Heart left ventricle (tissue), 16 donors: Measurements from ENCODE around the gene LRRC18. TPM values are rescaled to one million over a fixed set of nuclear protein-coding genes. Genes with fewer than 3 reads are reported as not detected.

Source experiments
- ATAC-seq, 4 donors: fragments of 200-7000 bp; cut with Tn5 transposase; one replicate each; pipeline ENCODE4 v1.9.1; 2020 to 2022; ENCODE audit warnings: moderate library complexity in 4 of 4, mild to moderate bottlenecking in 3 of 4, moderate number of reproducible peaks in 1 of 4
- DNase-seq, 5 donors: peaks; one replicate each; pipeline ENCODE4 v3.0.0-alpha.2; 2020
- H3K27ac ChIP-seq, 12 donors: fragments of 200-600 bp; sonication (generic) in 4 of 12; one replicate each; pipeline versions ENCODE4 v1.5.0 to v1.8.0; 2016 to 2022; ENCODE audit warnings: mild to moderate bottlenecking in 2 of 12
- H3K27me3 ChIP-seq, 9 donors: fragments of 200-600 bp; sonication (generic) in 2 of 9; one replicate each; pipeline versions ENCODE4 v1.5.1 to v1.8.0; 2016 to 2022; ENCODE audit warnings: mild to moderate bottlenecking in 3 of 9
- H3K36me3 ChIP-seq, 9 donors: fragments of 200-600 bp; sonication (generic) in 2 of 9; one replicate each; pipeline versions ENCODE4 v1.5.0 to v1.8.0; 2018 to 2022; ENCODE audit warnings: mild to moderate bottlenecking in 2 of 9
- H3K4me1 ChIP-seq, 12 donors: fragments of 200-600 bp; sonication (generic) in 4 of 12; one replicate each; pipeline versions ENCODE4 v1.5.0 to v1.8.0; 2016 to 2022; ENCODE audit warnings: mild to moderate bottlenecking in 3 of 12
- H3K4me3 ChIP-seq, 12 donors: fragments of 200-600 bp; sonication (generic) in 4 of 12; one replicate each; pipeline versions ENCODE4 v1.5.0 to v1.8.0; 2017 to 2022; ENCODE audit warnings: mild to moderate bottlenecking in 9 of 12, moderate library complexity in 4 of 12
- H3K9me3 ChIP-seq, 12 donors: fragments of 200-600 bp; sonication (generic) in 4 of 12; one replicate each; pipeline versions ENCODE4 v1.5.0 to v1.8.0; 2016 to 2022; ENCODE audit warnings: mild to moderate bottlenecking in 1 of 12
- POLR2A ChIP-seq, 2 donors: fragments of 450-650 bp; IDR thresholded peaks; one replicate each; pipeline ENCODE4 v1.6.1; 2017; ENCODE audit warnings: antibody characterized with exemption in 2 of 2, mild to moderate bottlenecking in 2 of 2, moderate library complexity in 2 of 2
- WGBS, 4 donors: extraction: QIAGEN DNeasy Blood & Tissue Kit in 2 of 4; methylation state at CpG; one replicate each; pipeline versions ENCODE4 v1.1.5 to v1.1.7; 2013 to 2018; 5-methylcytosine and 5-hydroxymethylcytosine counted together
- intact Hi-C, 10 donors: fragments of 100-400 bp; cut with DNase I; formaldehyde crosslinking; loops; one replicate each; pipeline versions ENCODE4 v1.11.1 to v1.14.2; 2022
- polyA plus RNA-seq, 2 donors: library from polyadenylated mRNA; stranded (reverse); fragments of 200-250 nt; gene quantifications; one replicate each; pipeline ENCODE4 v1.2.3, GENCODE V29; 2013
- total RNA-seq, 9 donors: library from RNA; depleted of rRNA in 2 of 9; stranded (reverse); fragments of >200 nt in 2 of 9; fragmentation: NEBNext Ultra II Directional in 3 of 9; extraction: Animal tissue kit (Norgen Biotek cat#: 25700) in 3 of 9; gene quantifications; one replicate each; pipeline versions ENCODE4 v1.1.0 to v1.2.4, GENCODE V29; 2016 to 2023
- TF ChIP-seq, protein P1 (sequence below), 12 donors: fragments of 200-600 bp; sonication (generic) in 4 of 12; IDR thresholded peaks; one replicate each; pipeline versions ENCODE4 v1.5.0 to v1.8.0; 2018 to 2022; ENCODE audit warnings: antibody characterized with exemption in 12 of 12, mild to moderate bottlenecking in 5 of 12
- donor health status: ischemic (EF 13 %, LVEDD 7.1; RV severe dilation, severe dysfunction).
- donor health status: healthy with polysubstance abuse.
- donor health status: DM: no; HTN: yes; CAD: no.
- donor health status: DM: no; HTN: no; CAD: no.
- donor health status: ischemic (EF 25% LVEDD 6.9; RV normal size, moderate dysfunction).
- donor health status: ischemic (EF 25% LVEDD 5.7; RV mildly dilated, moderate dysfunction).
- donor health status: healthy.
- donor health status: DM: yes; HTN: yes; CAD: no.
- donor health status: ischemic (EF 35%, LVEDD 5.7; RV mildly dilated, moderate dysfunction).
- donor health status: nonischemic (EF 11% LVEDD 7.7; RV severe dilation, severe dysfunction).
- donor health status: DM: yes; HTN: yes; CAD: no.
- donor health status: PGD.
- donor health status: ischemic (EF 29% LVEDD 5.4; RV normal size, mild dysfunction).
- donor health status: nonischemic (EF 23%, LVEDD 6.1; RV moderate dilation, normal function).

The LRRC18 gene
- total and polyA plus RNA-seq, 11 donors: not detected

DNA sequence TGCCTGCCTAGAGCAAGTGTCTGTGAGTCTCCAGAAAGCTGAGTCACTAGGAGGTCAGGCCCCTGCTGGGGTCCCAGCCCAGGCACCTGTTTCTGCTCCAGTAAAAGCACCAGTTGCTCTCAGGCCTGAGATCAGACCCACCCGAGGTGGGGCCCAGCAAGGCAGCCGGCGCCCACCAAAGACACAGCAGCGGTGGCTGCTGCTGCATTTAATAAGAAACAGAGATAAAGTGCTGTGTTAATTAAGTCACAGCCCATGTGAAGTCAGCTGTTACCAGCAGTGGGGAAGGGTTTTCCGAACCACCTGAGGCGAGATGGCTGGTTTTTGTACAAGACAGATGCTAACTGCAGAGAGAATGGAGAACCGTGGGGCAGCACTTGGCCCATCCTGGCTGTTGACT, 12.1 kb upstream of the LRRC18 start:
- 88 to 90% (median 89%) methylated on average over 7 of the region's 7 CpGs for WGBS, 4 donors

GRCh38 chr10:48948470-48949037, 8.9 kb upstream of the LRRC18 start:
- Histone ChIP-seq H3K9me3 (no peaks in the 10 kb centered on the region), H3K4me3 (no peak overlapping the region), H3K4me1 (peaks cover 0 to 23% (median 0%) of the 10 kb centered on the region in 12 donors), H3K27me3 (no peaks in the 10 kb centered on the region), H3K27ac (no peak overlapping the region), H3K36me3 (peaks cover 0 to 16% (median 0%) of the 10 kb centered on the region in 9 donors)
- no peak for ATAC-seq
- 84 to 93% (median 92%) methylated on average over 2 of the region's 2 CpGs for WGBS, 4 donors
- intact Hi-C loops: no loop called here
- no peak for TF ChIP-seq POLR2A (IDR thresholded peaks at IDR 0.05)
- TF ChIP-seq, protein P1, sequence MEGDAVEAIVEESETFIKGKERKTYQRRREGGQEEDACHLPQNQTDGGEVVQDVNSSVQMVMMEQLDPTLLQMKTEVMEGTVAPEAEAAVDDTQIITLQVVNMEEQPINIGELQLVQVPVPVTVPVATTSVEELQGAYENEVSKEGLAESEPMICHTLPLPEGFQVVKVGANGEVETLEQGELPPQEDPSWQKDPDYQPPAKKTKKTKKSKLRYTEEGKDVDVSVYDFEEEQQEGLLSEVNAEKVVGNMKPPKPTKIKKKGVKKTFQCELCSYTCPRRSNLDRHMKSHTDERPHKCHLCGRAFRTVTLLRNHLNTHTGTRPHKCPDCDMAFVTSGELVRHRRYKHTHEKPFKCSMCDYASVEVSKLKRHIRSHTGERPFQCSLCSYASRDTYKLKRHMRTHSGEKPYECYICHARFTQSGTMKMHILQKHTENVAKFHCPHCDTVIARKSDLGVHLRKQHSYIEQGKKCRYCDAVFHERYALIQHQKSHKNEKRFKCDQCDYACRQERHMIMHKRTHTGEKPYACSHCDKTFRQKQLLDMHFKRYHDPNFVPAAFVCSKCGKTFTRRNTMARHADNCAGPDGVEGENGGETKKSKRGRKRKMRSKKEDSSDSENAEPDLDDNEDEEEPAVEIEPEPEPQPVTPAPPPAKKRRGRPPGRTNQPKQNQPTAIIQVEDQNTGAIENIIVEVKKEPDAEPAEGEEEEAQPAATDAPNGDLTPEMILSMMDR (IDR thresholded peaks at IDR 0.05): no peak
- no peak for DNase-seq

More for the DNA sequence above, 12.1 kb upstream of the LRRC18 start:
- Histone ChIP-seq H3K36me3 (peaks cover 0 to 18% (median 0%) of the 10 kb centered on the region in 9 donors), H3K27ac (no peak overlapping the region), H3K4me1 (peaks cover 0 to 15% (median 0%) of the 10 kb centered on the region in 12 donors), H3K9me3 (no peaks in the 10 kb centered on the region), H3K4me3 (no peak overlapping the region), H3K27me3 (no peaks in the 10 kb centered on the region)
- intact Hi-C loops: no loop called here
- TF ChIP-seq POLR2A (IDR thresholded peaks at IDR 0.05): no peak
- TF ChIP-seq, protein P1 (IDR thresholded peaks at IDR 0.05): no peak
- DNase-seq (no peak), ATAC-seq (no peak)

- DNase-seq (no peak), ATAC-seq (peak in 2 of 4 donors; percentile 53 to 78)
- Histone ChIP-seq H3K4me1 (peaks cover 0 to 23% (median 0%) of the 10 kb centered on the region in 12 donors), H3K9me3 (no peaks in the 10 kb centered on the region), H3K27me3 (no peaks in the 10 kb centered on the region), H3K27ac (peak overlapping the region in 2 of 12 donors; percentile 27 to 34), H3K36me3 (peaks cover 0 to 16% (median 0%) of the 10 kb centered on the region in 9 donors), H3K4me3 (no peak overlapping the region)
- no peak for TF ChIP-seq POLR2A (IDR thresholded peaks at IDR 0.05)
- TF ChIP-seq, protein P1 (IDR thresholded peaks at IDR 0.05): no peak
- WGBS, 4 donors: 66 to 74% (median 69%) methylated on average over 10 of the region's 10 CpGs
- intact Hi-C loops: no loop called here
Observed at GRCh38 chr10:48947690-48948469, 8.2 kb upstream of the LRRC18 start.

GRCh38 chr10:48946891-48947500, 7.4 kb upstream of the LRRC18 start:
- ATAC-seq (no peak), DNase-seq (no peak)
- H3K4me3 ChIP-seq: no peak overlapping the region
- 78 to 90% (median 87%) methylated on average over 12 of the region's 12 CpGs for WGBS, 4 donors
- H3K9me3 ChIP-seq: no peaks in the 10 kb centered on the region
- peak overlapping the region in 3 of 12 donors; percentile 1 to 34 (median 27) for H3K27ac ChIP-seq
- intact Hi-C loops: no loop called here
- H3K27me3 ChIP-seq: no peaks in the 10 kb centered on the region
- no peak for TF ChIP-seq POLR2A (IDR thresholded peaks at IDR 0.05)
- TF ChIP-seq, protein P1 (IDR thresholded peaks at IDR 0.05): no peak
- peaks cover 0 to 23% (median 0%) of the 10 kb centered on the region in 12 donors for H3K4me1 ChIP-seq
- H3K36me3 ChIP-seq: peaks cover 0 to 16% (median 0%) of the 10 kb centered on the region in 9 donors
